GM23338 (cell line): Measurements from ENCODE around the gene PARVG. TPM values are rescaled to one million over a fixed set of nuclear protein-coding genes. Genes with fewer than 3 reads are reported as not detected.
"Not testable (repeated sequence)": the region's sequence is repeated elsewhere in the genome, so short reads cannot be mapped to it uniquely, and the experiment has no call there.

Experiments
- ATAC-seq: fragments of 200-7000 bp; cut with Tn5 transposase; 3 replicates; pipeline ENCODE4 v1.9.1; 2020
- DNase-seq: peaks from one replicate; pipeline ENCODE4 v3.0.0-alpha.2; 2015; ENCODE audit warnings: low spot score
- H2AFZ ChIP-seq: fragments of 200-600 bp; sonication (generic); 2 replicates; pipeline ENCODE4 v1.8.0; 2016; ENCODE audit warnings: antibody characterized with exemption, mild to moderate bottlenecking, moderate library complexity
- H3F3A ChIP-seq: fragments of 200-600 bp; sonication (generic); replicated peaks from 2 replicates; pipeline ENCODE4 v1.8.0; 2017; ENCODE audit warnings: antibody characterized with exemption, mixed run types, low read depth
- H3K27ac ChIP-seq: fragments of 200-600 bp; sonication (generic); 2 replicates; pipeline ENCODE4 v1.6.1; 2016; ENCODE audit warnings: low read depth
- H3K27me3 ChIP-seq: fragments of 200-600 bp; sonication (generic); 2 replicates; pipeline ENCODE4 v1.8.0; 2016; ENCODE audit warnings: mild to moderate bottlenecking, mixed run types, moderate library complexity; ENCODE audit not compliant: insufficient read depth
- H3K36me3 ChIP-seq: fragments of 200-600 bp; sonication (generic); 2 replicates; pipeline ENCODE4 v1.8.0; 2016; ENCODE audit warnings: mild to moderate bottlenecking; ENCODE audit not compliant: insufficient read depth
- H3K4me1 ChIP-seq: fragments of 200-600 bp; sonication (generic); 2 replicates; pipeline ENCODE4 v1.8.0; 2016; ENCODE audit warnings: mild to moderate bottlenecking, moderate library complexity; ENCODE audit not compliant: insufficient read depth
- H3K4me2 ChIP-seq: fragments of 200-600 bp; sonication (generic); 2 replicates; pipeline ENCODE4 v1.7.1; 2017; ENCODE audit warnings: mixed run types
- H3K4me3 ChIP-seq: fragments of 200-600 bp; sonication (generic); 2 replicates; pipeline ENCODE4 v1.6.1; 2016; ENCODE audit warnings: mixed run types
- H3K79me2 ChIP-seq: fragments of 200-600 bp; sonication (generic); replicated peaks from 2 replicates; pipeline ENCODE4 v1.8.0; 2017; ENCODE audit warnings: mild to moderate bottlenecking; ENCODE audit not compliant: insufficient read depth
- H3K9me2 ChIP-seq: fragments of 200-600 bp; sonication (generic); 2 replicates; pipeline ENCODE4 v1.8.0; 2017; ENCODE audit not compliant: insufficient read depth
- H4K20me1 ChIP-seq: fragments of 200-600 bp; sonication (generic); replicated peaks from 2 replicates; pipeline ENCODE4 v1.8.0; 2017; ENCODE audit warnings: mild to moderate bottlenecking; ENCODE audit not compliant: insufficient read depth
- H3K27ac Mint-ChIP-seq: 2 replicates; pipeline ENCODE4 v1.8.0; 2020; ENCODE audit warnings: inconsistent platforms, mild to moderate bottlenecking, moderate library complexity, mixed read lengths
- H3K27me3 Mint-ChIP-seq: 3 replicates; pipeline ENCODE4 v1.8.0; 2022; ENCODE audit warnings: low read depth, mild to moderate bottlenecking, moderate library complexity, mixed read lengths, inconsistent platforms; ENCODE audit not compliant: insufficient read depth, poor library complexity
- H3K36me3 Mint-ChIP-seq: 3 replicates; pipeline ENCODE4 v1.8.0; 2021; ENCODE audit warnings: low read depth, mild to moderate bottlenecking, inconsistent platforms, moderate library complexity, mixed read lengths
- H3K4me1 Mint-ChIP-seq: 3 replicates; pipeline ENCODE4 v1.8.0; 2020; ENCODE audit warnings: mild to moderate bottlenecking, inconsistent platforms, mixed read lengths
- H3K4me3 Mint-ChIP-seq: 3 replicates; pipeline ENCODE4 v1.8.0; 2021; ENCODE audit warnings: moderate library complexity, mild to moderate bottlenecking, inconsistent platforms, mixed read lengths
- H3K9me3 Mint-ChIP-seq: 3 replicates; pipeline ENCODE4 v1.8.0; 2020; ENCODE audit warnings: moderate library complexity, mild to moderate bottlenecking, inconsistent platforms, mixed read lengths
- EZH2 ChIP-seq: fragments of 200-600 bp; sonication (generic); IDR thresholded peaks from one replicate; pipeline ENCODE4 v1.8.0; 2017; ENCODE audit warnings: antibody characterized with exemption, mild to moderate bottlenecking, low read depth; ENCODE audit not compliant: unreplicated experiment
- NANOG ChIP-seq: IDR thresholded peaks from 2 replicates; pipeline ENCODE4 v1.6.1; 2016; ENCODE audit warnings: antibody characterized with exemption, borderline replicate concordance
- POLR2AphosphoS5 ChIP-seq: IDR thresholded peaks from 2 replicates; pipeline ENCODE4 v1.6.1; 2016; ENCODE audit warnings: antibody characterized with exemption, low read depth
- ZNF114 ChIP-seq: fragments of 250-450 bp; sonication (Bioruptor Pico); IDR thresholded peaks from 2 replicates; pipeline ENCODE4 v1.5.0; 2020; ENCODE audit warnings: mild to moderate bottlenecking, moderate library complexity
- polyA plus RNA-seq: library from polyadenylated mRNA; unstranded; fragments of >200 nt; fragmentation: Nextera tagmentation; extraction: Ambion mirVana; gene quantifications from 2 replicates; pipeline ENCODE4 v1.2.1, GENCODE V29; 2016
- total RNA-seq: library from RNA; depleted of rRNA; stranded (reverse); fragments of >200 nt; shearing (Covaris generic); gene quantifications from 2 replicates; pipeline ENCODE4 v1.2.3, GENCODE V29; 2014
- TF ChIP-seq, protein P1 (sequence below): IDR thresholded peaks from one replicate; pipeline ENCODE4 v1.6.1; 2018; ENCODE audit warnings: antibody characterized with exemption; ENCODE audit not compliant: unreplicated experiment
- TF ChIP-seq, protein P2 (sequence below): IDR thresholded peaks from 2 replicates; pipeline ENCODE4 v1.6.1; 2016; ENCODE audit warnings: antibody characterized with exemption
- TF ChIP-seq, protein P3 (sequence below), 2 experiments: fragments of 200-600 bp in 1 of 2; sonication (generic) in 1 of 2; conservative IDR thresholded peaks; 2 replicates each; pipeline versions ENCODE4 v1.5.1 to v1.6.1; 2016 to 2017; ENCODE audit warnings: antibody characterized with exemption in 2 of 2, low read depth in 2 of 2, mild to moderate bottlenecking in 2 of 2, moderate library complexity in 1 of 2

PARVG gene
- total and polyA plus RNA-seq, 2 experiments from 2014 or later = 0.14 to 0.31 TPM

DNA sequence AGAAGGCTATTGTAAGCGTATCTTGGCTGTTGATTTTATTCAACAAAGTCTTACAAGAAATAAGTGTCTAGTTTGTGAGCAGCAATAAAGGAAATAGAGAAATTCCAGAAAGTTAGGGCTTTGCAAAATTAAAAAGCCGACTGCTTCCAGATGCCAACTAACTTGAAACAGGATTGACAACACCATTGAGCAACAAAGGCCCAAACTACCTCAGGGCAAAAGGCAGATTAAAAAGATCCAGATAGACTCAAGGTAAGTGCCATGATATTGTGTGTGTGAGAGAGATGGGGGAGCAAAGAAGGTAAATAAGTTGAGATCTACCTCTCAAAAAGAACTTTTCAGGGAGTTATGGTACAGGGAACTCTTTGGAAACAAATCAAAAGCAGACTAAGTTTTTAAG, 49.1 kb downstream of the PARVG start (continued):
- TF ChIP-seq, protein P1, sequence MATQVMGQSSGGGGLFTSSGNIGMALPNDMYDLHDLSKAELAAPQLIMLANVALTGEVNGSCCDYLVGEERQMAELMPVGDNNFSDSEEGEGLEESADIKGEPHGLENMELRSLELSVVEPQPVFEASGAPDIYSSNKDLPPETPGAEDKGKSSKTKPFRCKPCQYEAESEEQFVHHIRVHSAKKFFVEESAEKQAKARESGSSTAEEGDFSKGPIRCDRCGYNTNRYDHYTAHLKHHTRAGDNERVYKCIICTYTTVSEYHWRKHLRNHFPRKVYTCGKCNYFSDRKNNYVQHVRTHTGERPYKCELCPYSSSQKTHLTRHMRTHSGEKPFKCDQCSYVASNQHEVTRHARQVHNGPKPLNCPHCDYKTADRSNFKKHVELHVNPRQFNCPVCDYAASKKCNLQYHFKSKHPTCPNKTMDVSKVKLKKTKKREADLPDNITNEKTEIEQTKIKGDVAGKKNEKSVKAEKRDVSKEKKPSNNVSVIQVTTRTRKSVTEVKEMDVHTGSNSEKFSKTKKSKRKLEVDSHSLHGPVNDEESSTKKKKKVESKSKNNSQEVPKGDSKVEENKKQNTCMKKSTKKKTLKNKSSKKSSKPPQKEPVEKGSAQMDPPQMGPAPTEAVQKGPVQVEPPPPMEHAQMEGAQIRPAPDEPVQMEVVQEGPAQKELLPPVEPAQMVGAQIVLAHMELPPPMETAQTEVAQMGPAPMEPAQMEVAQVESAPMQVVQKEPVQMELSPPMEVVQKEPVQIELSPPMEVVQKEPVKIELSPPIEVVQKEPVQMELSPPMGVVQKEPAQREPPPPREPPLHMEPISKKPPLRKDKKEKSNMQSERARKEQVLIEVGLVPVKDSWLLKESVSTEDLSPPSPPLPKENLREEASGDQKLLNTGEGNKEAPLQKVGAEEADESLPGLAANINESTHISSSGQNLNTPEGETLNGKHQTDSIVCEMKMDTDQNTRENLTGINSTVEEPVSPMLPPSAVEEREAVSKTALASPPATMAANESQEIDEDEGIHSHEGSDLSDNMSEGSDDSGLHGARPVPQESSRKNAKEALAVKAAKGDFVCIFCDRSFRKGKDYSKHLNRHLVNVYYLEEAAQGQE = no peak
- no peak for TF ChIP-seq NANOG

DNA sequence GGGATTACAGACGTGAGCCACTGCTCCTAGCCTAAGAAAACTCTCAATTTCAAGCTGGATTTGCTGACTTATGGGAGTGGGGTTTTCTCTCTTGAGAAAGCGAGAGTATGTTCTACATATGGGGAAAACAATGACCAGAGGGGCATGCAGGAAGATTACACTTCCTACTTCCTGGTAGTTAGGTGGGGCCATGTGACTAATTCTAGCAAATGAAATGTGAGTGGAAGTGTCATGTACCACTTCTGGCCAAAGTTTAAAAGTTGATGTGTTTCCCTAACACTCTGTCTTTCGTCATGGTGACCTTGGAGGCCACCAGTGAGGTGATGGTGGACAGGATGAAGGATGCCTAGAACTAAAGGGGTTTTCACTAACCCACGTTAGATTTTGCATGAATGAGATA, 50.5 kb downstream of the PARVG start:
- Histone ChIP-seq H3K9me2 (no peaks in the 10 kb centered on the region), H3K4me1 (no peaks in the 10 kb centered on the region), H3F3A (no peaks in the 10 kb centered on the region), H3K4me2 (no peak overlapping the region), H2AFZ (no peak overlapping the region), H3K27me3 (no peaks in the 10 kb centered on the region), H3K4me3 (no peak overlapping the region), H3K36me3 (no peaks in the 10 kb centered on the region), H3K79me2 (no peaks in the 10 kb centered on the region), H4K20me1 (no peaks in the 10 kb centered on the region), H3K27ac (no peak overlapping the region)
- Mint-ChIP-seq H3K27ac (no peak overlapping the region), H3K9me3 (peaks cover 12% of the 10 kb centered on the region; the same call in 2 of the 3 replicates), H3K27me3 (peaks cover 3% of the 10 kb centered on the region), H3K4me3 (no peak overlapping the region), H3K4me1 (no peaks in the 10 kb centered on the region), H3K36me3 (no peaks in the 10 kb centered on the region)
- DNase-seq (no peak), ATAC-seq (no peak)
- TF ChIP-seq POLR2AphosphoS5 (no peak), NANOG (no peak), EZH2 (no peak), ZNF114 (CRISPR knock-in tag) (no peak)
- TF ChIP-seq, protein P2, sequence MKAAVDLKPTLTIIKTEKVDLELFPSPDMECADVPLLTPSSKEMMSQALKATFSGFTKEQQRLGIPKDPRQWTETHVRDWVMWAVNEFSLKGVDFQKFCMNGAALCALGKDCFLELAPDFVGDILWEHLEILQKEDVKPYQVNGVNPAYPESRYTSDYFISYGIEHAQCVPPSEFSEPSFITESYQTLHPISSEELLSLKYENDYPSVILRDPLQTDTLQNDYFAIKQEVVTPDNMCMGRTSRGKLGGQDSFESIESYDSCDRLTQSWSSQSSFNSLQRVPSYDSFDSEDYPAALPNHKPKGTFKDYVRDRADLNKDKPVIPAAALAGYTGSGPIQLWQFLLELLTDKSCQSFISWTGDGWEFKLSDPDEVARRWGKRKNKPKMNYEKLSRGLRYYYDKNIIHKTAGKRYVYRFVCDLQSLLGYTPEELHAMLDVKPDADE = no peak
- TF ChIP-seq, protein P1 = no peak
- TF ChIP-seq, protein P3, sequence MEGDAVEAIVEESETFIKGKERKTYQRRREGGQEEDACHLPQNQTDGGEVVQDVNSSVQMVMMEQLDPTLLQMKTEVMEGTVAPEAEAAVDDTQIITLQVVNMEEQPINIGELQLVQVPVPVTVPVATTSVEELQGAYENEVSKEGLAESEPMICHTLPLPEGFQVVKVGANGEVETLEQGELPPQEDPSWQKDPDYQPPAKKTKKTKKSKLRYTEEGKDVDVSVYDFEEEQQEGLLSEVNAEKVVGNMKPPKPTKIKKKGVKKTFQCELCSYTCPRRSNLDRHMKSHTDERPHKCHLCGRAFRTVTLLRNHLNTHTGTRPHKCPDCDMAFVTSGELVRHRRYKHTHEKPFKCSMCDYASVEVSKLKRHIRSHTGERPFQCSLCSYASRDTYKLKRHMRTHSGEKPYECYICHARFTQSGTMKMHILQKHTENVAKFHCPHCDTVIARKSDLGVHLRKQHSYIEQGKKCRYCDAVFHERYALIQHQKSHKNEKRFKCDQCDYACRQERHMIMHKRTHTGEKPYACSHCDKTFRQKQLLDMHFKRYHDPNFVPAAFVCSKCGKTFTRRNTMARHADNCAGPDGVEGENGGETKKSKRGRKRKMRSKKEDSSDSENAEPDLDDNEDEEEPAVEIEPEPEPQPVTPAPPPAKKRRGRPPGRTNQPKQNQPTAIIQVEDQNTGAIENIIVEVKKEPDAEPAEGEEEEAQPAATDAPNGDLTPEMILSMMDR (conservative IDR thresholded peaks at IDR 0.05; ENCODE audit: low read depth in 2 of 2) = no peak

DNA sequence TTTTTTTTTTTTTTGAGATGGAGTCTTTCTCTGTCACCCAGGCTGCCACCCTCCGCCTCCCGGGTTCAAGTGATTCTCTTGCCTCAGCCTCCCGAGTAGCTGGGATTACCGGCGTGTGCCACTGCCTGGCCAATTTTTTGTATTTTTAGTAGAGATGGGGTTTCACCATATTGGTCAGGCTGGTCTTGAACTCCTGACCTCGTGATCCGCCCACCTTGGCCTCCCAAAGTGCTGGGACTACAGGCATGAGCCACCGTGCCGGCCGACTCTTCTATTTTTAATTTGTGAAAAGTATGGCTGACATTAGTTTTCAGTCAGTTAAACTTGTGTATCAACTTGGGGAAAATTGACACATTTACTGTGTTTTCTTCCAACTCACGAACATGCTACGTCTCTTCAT, 53.6 kb downstream of the PARVG start:
- not testable (repeated sequence) for H3F3A ChIP-seq, H3K4me1 Mint-ChIP-seq, H3K4me1 ChIP-seq, H3K27ac ChIP-seq, H3K4me3 Mint-ChIP-seq, H3K27me3 ChIP-seq, H3K79me2 ChIP-seq, H3K4me3 ChIP-seq, H3K27me3 Mint-ChIP-seq, H3K9me2 ChIP-seq, ATAC-seq, H3K27ac Mint-ChIP-seq, H4K20me1 ChIP-seq, H3K36me3 ChIP-seq, H3K4me2 ChIP-seq, H3K36me3 Mint-ChIP-seq, H3K9me3 Mint-ChIP-seq, DNase-seq, H2AFZ ChIP-seq
